Measurements from ENCODE around the gene ANKDD1A. TPM values are rescaled to one million over a fixed set of nuclear protein-coding genes. Genes with fewer than 3 reads are reported as not detected.

ANKDD1A gene
- polyA plus RNA-seq, 3 donors: 0.49 to 3.5 (median 0.90) TPM

DNA sequence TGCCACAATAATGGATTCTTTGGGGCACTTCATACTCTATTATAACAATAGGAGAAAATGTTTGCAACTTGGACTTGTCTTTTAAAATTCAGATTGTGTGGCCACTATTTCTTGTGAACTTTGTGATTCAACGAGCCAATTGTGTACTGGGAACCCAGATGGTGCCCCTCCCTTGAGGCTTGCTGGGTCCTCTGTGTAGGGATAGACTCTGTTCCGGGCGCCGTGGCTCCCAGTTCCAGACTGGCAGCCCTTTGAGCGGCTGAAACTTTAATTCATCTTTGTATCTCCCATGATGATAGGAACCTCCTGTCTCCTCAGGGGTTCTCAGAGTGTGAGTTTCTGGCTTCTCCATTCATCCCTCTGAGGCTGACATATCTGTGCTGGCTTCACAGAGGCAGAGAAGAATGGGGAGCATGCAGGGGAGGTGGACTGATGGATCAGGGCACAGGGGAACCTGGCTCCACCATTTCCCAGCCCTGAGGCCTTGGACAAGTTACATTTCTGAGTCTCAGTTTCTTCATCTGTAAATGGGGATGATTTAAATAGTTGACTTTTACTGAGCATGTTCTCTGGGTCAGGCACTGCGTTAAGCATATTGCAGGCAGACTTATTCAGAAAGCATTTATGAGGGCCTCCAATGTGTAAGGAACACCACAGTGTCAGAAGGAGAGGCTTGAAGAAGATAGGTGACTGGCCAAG is 15.2 kb upstream of the ANKDD1A start:
- Histone ChIP-seq H3K4me2 (replicated peaks; ENCODE audit: extremely low read depth, low read length, poor library complexity, severe bottlenecking) (peak overlapping the region; percentile 77), H3K36me3 (replicated peaks in 1 of 2; ENCODE audit: control insufficient read depth in 1 of 2, insufficient read depth in 2 of 2, low read length in 2 of 2) (no peaks in the 10 kb centered on the region), H3K9ac (ENCODE audit: insufficient read depth, low read length, poor library complexity, severe bottlenecking) (peak overlapping the region; percentile 88), H3K27ac (ENCODE audit: low read depth in 1 of 2, low read length in 2 of 2) (peak overlapping the region; percentile 99), H3K9me3 (replicated peaks in 1 of 2; ENCODE audit: control insufficient read depth in 1 of 2, insufficient read depth in 1 of 2, low read length in 2 of 2) (peaks cover 6 to 7% of the 10 kb centered on the region in 2 donors), H3K4me3 (replicated peaks in 1 of 3; ENCODE audit: low read depth in 2 of 3, low read length in 3 of 3) (peak overlapping the region in 1 of 3 experiments; percentile 66), H3K4me1 (ENCODE audit: control insufficient read depth in 1 of 2, insufficient read depth in 2 of 2, low read length in 2 of 2) (peaks cover 69 to 77% of the 10 kb centered on the region in 2 donors), H2AFZ (ENCODE audit: insufficient read depth, low read depth, low read length, poor library complexity, severe bottlenecking) (no peak overlapping the region), H4K20me1 (ENCODE audit: insufficient read depth, low read length) (no peaks in the 10 kb centered on the region), H3K79me2 (ENCODE audit: insufficient read depth, low read length) (no peaks in the 10 kb centered on the region), H3K27me3 (ENCODE audit: control insufficient read depth in 2 of 2, insufficient read depth in 2 of 2, low read length in 2 of 2) (no peaks in the 10 kb centered on the region)
- Mint-ChIP-seq H3K4me1 (peaks cover 70% of the 10 kb centered on the region), H3K9me3 (peaks cover 6 to 9% (median 9%) of the 10 kb centered on the region in 7 donors), H3K27me3 (ENCODE audit: low read depth in 3 of 3) (no peaks in the 10 kb centered on the region), H3K4me3 (peak overlapping the region in 1 of 2 donors; percentile 59), H3K27ac (peak overlapping the region; percentile 99 to 100 (median 100)), H3K36me3 (peaks cover 10 to 15% of the 10 kb centered on the region in 2 donors)
- whole genome bisulfite sequencing (ENCODE audit: insufficient coverage): 66% methylated on average over 2 of the region's 6 CpGs
- intact Hi-C loops (cut with micrococcal nuclease): loop anchor here in 1 of 2 donors (10.0 kb wide), 1 partner anchor 202 kb away; no protein-coding TSS in a partner anchor
- TF ChIP-seq, protein P1, sequence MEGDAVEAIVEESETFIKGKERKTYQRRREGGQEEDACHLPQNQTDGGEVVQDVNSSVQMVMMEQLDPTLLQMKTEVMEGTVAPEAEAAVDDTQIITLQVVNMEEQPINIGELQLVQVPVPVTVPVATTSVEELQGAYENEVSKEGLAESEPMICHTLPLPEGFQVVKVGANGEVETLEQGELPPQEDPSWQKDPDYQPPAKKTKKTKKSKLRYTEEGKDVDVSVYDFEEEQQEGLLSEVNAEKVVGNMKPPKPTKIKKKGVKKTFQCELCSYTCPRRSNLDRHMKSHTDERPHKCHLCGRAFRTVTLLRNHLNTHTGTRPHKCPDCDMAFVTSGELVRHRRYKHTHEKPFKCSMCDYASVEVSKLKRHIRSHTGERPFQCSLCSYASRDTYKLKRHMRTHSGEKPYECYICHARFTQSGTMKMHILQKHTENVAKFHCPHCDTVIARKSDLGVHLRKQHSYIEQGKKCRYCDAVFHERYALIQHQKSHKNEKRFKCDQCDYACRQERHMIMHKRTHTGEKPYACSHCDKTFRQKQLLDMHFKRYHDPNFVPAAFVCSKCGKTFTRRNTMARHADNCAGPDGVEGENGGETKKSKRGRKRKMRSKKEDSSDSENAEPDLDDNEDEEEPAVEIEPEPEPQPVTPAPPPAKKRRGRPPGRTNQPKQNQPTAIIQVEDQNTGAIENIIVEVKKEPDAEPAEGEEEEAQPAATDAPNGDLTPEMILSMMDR (IDR thresholded peaks at IDR 0.05): no peak
- no peak for DNase-seq

DNA sequence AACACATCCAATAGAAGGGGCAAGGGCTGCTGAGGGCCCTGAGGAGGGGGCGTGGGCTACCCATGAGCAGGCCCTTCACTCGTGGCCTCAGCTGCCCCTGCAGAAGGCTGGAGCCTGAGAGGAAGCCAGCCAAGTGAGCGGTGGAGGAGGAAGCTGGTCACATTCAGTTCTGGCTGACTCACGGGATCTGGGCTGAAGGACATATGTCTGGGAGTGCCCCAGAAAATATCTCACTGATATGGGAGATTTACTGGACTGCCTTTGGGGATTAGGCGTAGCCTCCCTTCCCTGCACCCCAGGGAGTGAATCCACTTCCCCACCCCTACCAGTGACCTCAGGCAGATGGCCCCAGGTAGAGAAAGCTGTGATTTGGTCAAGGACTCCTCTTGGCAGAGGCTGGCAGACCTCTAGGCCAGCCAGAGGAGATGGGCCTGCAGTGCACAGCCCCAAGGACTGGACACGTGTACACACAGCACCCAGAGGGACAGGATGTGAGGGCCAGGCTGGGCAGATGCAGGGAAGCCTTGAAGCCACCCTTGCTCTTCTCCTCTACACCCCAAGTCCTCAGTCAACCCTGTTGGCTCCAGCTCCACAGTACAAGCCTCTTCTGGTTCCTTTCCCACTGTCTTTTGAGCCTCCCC is 14.2 kb upstream of the ANKDD1A start:
- H3K4me1 Mint-ChIP-seq: peaks cover 67% of the 10 kb centered on the region
- H3K9me3 Mint-ChIP-seq: peaks cover 6 to 11% (median 10%) of the 10 kb centered on the region in 7 donors
- no peaks in the 10 kb centered on the region for H3K36me3 ChIP-seq (replicated peaks in 1 of 2; ENCODE audit: control insufficient read depth in 1 of 2, insufficient read depth in 2 of 2, low read length in 2 of 2)
- peak overlapping the region; percentile 99 for H3K27ac ChIP-seq (ENCODE audit: low read depth in 1 of 2, low read length in 2 of 2)
- peaks cover 9 to 13% of the 10 kb centered on the region in 2 donors for H3K36me3 Mint-ChIP-seq
- peak overlapping the region; percentile 50 for H3K9ac ChIP-seq (ENCODE audit: insufficient read depth, low read length, poor library complexity, severe bottlenecking)
- TF ChIP-seq, protein P1 (IDR thresholded peaks at IDR 0.05): no peak
- peak overlapping the region; percentile 17 for H3K4me2 ChIP-seq (replicated peaks; ENCODE audit: extremely low read depth, low read length, poor library complexity, severe bottlenecking)
- H2AFZ ChIP-seq (ENCODE audit: insufficient read depth, low read depth, low read length, poor library complexity, severe bottlenecking): no peak overlapping the region
- no peaks in the 10 kb centered on the region for H3K27me3 ChIP-seq (ENCODE audit: control insufficient read depth in 2 of 2, insufficient read depth in 2 of 2, low read length in 2 of 2)
- H3K4me3 ChIP-seq (replicated peaks in 1 of 3; ENCODE audit: low read depth in 2 of 3, low read length in 3 of 3): peak overlapping the region in 1 of 3 experiments; percentile 34
- intact Hi-C loops (cut with micrococcal nuclease): loop anchor here in 1 of 2 donors (10.0 kb wide), 1 partner anchor 203 kb away; no protein-coding TSS in a partner anchor
- no peaks in the 10 kb centered on the region for H3K79me2 ChIP-seq (ENCODE audit: insufficient read depth, low read length)
- peak overlapping the region; percentile 21 to 37 for H3K4me3 Mint-ChIP-seq
- peaks cover 60 to 68% of the 10 kb centered on the region in 2 donors for H3K4me1 ChIP-seq (ENCODE audit: control insufficient read depth in 1 of 2, insufficient read depth in 2 of 2, low read length in 2 of 2)
- H3K27me3 Mint-ChIP-seq (ENCODE audit: low read depth in 3 of 3): no peaks in the 10 kb centered on the region
- H3K9me3 ChIP-seq (replicated peaks in 1 of 2; ENCODE audit: control insufficient read depth in 1 of 2, insufficient read depth in 1 of 2, low read length in 2 of 2): peaks cover 6 to 10% of the 10 kb centered on the region in 2 donors
- H3K27ac Mint-ChIP-seq: peak overlapping the region; percentile 99 to 100 (median 100)
- DNase-seq: peak; percentile 84 to 91 (median 89)
- WGBS (ENCODE audit: insufficient coverage): 10% methylated on average over 5 of the region's 6 CpGs
- no peaks in the 10 kb centered on the region for H4K20me1 ChIP-seq (ENCODE audit: insufficient read depth, low read length)

All from CD14-positive monocyte (primary cell).